Left lung (tissue), 14 donors: ENCODE data around the gene ARHGAP26. TPM values are rescaled to one million over a fixed set of nuclear protein-coding genes. Genes with fewer than 3 reads are reported as not detected.

Source experiments
- ATAC-seq: fragments of 200-7000 bp; cut with Tn5 transposase; one replicate; pipeline ENCODE4 v1.9.1; 2020; ENCODE audit warnings: moderate library complexity
- DNase-seq, 4 donors: peaks; one replicate each; pipeline ENCODE4 v3.0.0-alpha.2; 2013 to 2020
- H3K27ac ChIP-seq, 2 donors: fragments of 200-600 bp; sonication (generic) in 1 of 2; one replicate each; pipeline versions ENCODE4 v1.5.0 to v1.8.0; 2020 to 2021
- H3K27me3 ChIP-seq, 2 donors: fragments of 200-600 bp; sonication (generic) in 1 of 2; one replicate each; pipeline versions ENCODE4 v1.5.0 to v1.8.0; 2020 to 2021
- H3K36me3 ChIP-seq, 2 donors: fragments of 200-600 bp; sonication (generic) in 1 of 2; one replicate each; pipeline versions ENCODE4 v1.5.0 to v1.8.0; 2020 to 2021
- H3K4me1 ChIP-seq, 2 donors: fragments of 200-600 bp; one replicate each; pipeline ENCODE4 v1.8.0; 2021
- H3K4me3 ChIP-seq, 2 donors: fragments of 200-600 bp; sonication (generic) in 1 of 2; one replicate each; pipeline versions ENCODE4 v1.5.0 to v1.8.0; 2020 to 2021; ENCODE audit warnings: mild to moderate bottlenecking in 1 of 2
- H3K9me3 ChIP-seq, 2 donors: fragments of 200-600 bp; sonication (generic) in 1 of 2; one replicate each; pipeline versions ENCODE4 v1.5.0 to v1.8.0; 2020 to 2021
- intact Hi-C, 2 donors: fragments of 100-400 bp; cut with DNase I; formaldehyde crosslinking; loops; one replicate each; pipeline versions ENCODE4 v1.11.2 to v1.14.2; 2022
- long read RNA-seq, 12 donors: library from polyadenylated mRNA in 2 of 12; unstranded in 2 of 12; transcript quantifications; one replicate each; pipeline ENCODE4 v2.0.0 and lab custom pipeline, GENCODE V29; 2019 to 2026
- polyA plus RNA-seq, 6 donors: library from polyadenylated mRNA; unstranded; fragments of 120-200 nt; gene quantifications; one replicate each; pipeline ENCODE4 v1.2.1, GENCODE V29; 2013; ENCODE audit not compliant: insufficient read length in 6 of 6
- total RNA-seq, 2 donors: library from RNA; stranded (reverse); fragmentation: NEBNext Ultra II Directional; extraction: Animal tissue kit (Norgen Biotek cat#: 25700); gene quantifications; one replicate each; pipeline ENCODE4 v1.2.1, GENCODE V29; 2021
- TF ChIP-seq, protein P1 (sequence below), 2 donors: fragments of 200-600 bp; sonication (generic) in 1 of 2; IDR thresholded peaks; one replicate each; pipeline versions ENCODE4 v1.5.0 to v1.8.0; 2021; ENCODE audit warnings: antibody characterized with exemption in 2 of 2
- donor health status: DM: no; HTN: yes; CAD: no.
- donor health status: DM: no; HTN: no; CAD: no.

Gene ARHGAP26, protein sequence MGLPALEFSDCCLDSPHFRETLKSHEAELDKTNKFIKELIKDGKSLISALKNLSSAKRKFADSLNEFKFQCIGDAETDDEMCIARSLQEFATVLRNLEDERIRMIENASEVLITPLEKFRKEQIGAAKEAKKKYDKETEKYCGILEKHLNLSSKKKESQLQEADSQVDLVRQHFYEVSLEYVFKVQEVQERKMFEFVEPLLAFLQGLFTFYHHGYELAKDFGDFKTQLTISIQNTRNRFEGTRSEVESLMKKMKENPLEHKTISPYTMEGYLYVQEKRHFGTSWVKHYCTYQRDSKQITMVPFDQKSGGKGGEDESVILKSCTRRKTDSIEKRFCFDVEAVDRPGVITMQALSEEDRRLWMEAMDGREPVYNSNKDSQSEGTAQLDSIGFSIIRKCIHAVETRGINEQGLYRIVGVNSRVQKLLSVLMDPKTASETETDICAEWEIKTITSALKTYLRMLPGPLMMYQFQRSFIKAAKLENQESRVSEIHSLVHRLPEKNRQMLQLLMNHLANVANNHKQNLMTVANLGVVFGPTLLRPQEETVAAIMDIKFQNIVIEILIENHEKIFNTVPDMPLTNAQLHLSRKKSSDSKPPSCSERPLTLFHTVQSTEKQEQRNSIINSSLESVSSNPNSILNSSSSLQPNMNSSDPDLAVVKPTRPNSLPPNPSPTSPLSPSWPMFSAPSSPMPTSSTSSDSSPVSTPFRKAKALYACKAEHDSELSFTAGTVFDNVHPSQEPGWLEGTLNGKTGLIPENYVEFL
- 10 to 100 TPM; 25.6 to 61.9 TPM for total RNA-seq
- polyA plus RNA-seq: 10 to 100 TPM; 13.9 to 15.7 (median 14.7) TPM
- long read RNA-seq, donor 1, partial matches to known transcripts: 0 of 1 reads
- long read RNA-seq, donor 1, other reads (novel, unspliced or antisense): 0 of 1 reads
- long read RNA-seq, donor 2: 0 reads
- long read RNA-seq, donor 3: 0 reads
- long read RNA-seq, donor 4, partial matches to known transcripts: 0 of 3 reads
- long read RNA-seq, donor 4, other reads (novel, unspliced or antisense): 3 of 3 reads
- long read RNA-seq, donor 5: 0 reads
- long read RNA-seq, donor 6, partial matches to known transcripts: 0 of 1 reads
- long read RNA-seq, donor 6, other reads (novel, unspliced or antisense): 0 of 1 reads
- long read RNA-seq, donor 7: 0 reads
- long read RNA-seq, donor 8: 0 reads
- long read RNA-seq, donor 9: 0 reads
- long read RNA-seq, donor 10, partial matches to known transcripts: 1 of 5 reads
- long read RNA-seq, donor 10, other reads (novel, unspliced or antisense): 4 of 5 reads
- long read RNA-seq, donor 11: 0 reads
- long read RNA-seq, donor 12: 0 reads

DNA sequence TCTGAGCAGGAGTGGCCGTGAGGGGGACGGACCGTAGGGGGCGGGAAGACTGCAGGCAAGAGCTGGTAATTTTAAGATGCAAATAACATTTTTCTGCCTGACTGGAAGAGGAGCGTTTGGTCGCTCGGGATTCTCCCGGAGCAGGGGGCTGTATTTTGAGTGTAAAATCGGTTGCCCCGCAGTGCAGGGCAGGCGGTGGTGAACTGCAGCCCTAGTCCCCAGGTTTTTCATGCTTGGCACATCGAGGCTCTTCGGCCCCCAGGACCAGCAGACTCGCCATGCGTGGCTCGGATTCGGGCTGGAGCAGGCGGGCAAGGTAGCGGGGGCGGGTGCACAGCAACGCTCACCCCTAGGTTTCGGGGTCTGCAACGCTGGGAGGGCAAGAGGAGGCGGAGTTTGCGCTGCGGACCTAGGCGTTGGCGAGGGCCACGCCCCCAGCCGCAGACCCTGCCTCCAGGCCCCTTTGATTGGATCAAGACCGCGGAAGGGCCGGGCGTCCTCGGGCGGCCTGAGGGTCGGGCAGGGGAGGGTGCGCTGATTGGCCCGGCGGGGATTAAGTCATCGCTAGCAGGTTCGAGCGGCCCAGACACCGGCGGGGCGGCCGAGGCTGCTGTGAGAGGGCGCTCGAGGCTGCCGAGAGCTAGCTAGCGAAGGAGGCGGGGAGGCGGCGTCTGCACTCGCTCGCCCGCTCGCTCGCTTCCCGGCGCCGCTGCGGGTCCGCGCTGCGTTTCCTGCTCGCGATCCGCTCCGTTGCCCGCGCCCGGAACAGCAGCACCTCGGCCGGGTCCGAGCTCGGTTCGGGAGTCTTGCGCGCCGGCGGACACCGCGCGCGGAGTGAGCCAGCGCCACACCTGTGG, at the start of gene ARHGAP26:
TSS of gene ARHGAP26 (plus strand) at position 585 of the 857 bp plus-strand sequence. CDS start 385 bp downstream, outside the sequence.
- Histone ChIP-seq H3K4me3 (peak within 1 kb of the TSS; percentile 79 to 93), H3K9me3 (no peaks in the 10 kb centered on the region), H3K4me1 (peaks cover 10 to 44% of the 10 kb centered on the region in 2 donors), H3K27ac (peak within 1 kb of the TSS; percentile 81 to 92), H3K27me3 (no peaks in the 10 kb centered on the region), H3K36me3 (no peaks in the 10 kb centered on the region)
- ATAC-seq (peak; percentile 98), DNase-seq (peak; percentile 93 to 100 (median 98))
- TF ChIP-seq, protein P1, sequence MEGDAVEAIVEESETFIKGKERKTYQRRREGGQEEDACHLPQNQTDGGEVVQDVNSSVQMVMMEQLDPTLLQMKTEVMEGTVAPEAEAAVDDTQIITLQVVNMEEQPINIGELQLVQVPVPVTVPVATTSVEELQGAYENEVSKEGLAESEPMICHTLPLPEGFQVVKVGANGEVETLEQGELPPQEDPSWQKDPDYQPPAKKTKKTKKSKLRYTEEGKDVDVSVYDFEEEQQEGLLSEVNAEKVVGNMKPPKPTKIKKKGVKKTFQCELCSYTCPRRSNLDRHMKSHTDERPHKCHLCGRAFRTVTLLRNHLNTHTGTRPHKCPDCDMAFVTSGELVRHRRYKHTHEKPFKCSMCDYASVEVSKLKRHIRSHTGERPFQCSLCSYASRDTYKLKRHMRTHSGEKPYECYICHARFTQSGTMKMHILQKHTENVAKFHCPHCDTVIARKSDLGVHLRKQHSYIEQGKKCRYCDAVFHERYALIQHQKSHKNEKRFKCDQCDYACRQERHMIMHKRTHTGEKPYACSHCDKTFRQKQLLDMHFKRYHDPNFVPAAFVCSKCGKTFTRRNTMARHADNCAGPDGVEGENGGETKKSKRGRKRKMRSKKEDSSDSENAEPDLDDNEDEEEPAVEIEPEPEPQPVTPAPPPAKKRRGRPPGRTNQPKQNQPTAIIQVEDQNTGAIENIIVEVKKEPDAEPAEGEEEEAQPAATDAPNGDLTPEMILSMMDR (IDR thresholded peaks at IDR 0.05): peak in 1 of 2 donors; percentile 21
- intact Hi-C loops: loop anchor here in 1 of 2 donors (10.0 kb wide), 1 partner anchor 105 kb away; no protein-coding TSS in a partner anchor

DNA sequence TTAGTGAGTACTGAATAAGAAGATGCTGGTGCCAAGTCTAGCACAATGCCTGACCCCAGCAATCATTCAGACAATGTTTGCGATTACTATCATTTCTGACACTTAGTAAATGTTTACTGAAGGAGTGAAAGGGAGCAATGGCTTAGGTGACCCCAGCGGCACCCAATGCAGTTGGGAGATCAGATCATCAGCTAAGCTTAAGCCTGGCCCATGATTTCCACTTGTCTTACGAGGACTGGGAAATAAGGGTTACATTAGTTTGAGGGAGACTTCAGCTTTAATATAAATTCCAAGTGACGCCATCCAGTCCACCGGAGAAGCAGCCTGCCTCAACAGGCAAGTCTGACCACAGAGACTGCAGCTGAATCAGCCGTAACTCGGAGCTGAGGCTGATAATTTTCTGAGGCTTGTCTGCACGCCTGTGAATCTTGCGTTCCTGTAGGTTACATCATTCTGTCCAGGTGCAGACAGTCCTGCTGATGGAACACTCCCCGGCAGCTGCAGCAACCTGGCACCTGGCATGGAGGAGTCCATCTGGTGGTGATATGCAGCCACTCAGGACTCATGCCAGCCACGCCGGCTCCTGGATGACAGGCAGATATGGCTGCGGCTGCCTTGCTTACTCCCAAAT, 49.4 kb upstream of the ARHGAP26 start:
- ATAC-seq (peak; percentile 35), DNase-seq (no peak)
- Histone ChIP-seq H3K27me3 (peaks cover 0 to 5% of the 10 kb centered on the region in 2 donors), H3K27ac (no peak overlapping the region), H3K4me3 (no peak overlapping the region), H3K36me3 (no peaks in the 10 kb centered on the region), H3K9me3 (no peaks in the 10 kb centered on the region), H3K4me1 (peaks cover 0 to 16% of the 10 kb centered on the region in 2 donors)
- TF ChIP-seq, protein P1 (IDR thresholded peaks at IDR 0.05): no peak
- intact Hi-C loops: no loop called here

DNA sequence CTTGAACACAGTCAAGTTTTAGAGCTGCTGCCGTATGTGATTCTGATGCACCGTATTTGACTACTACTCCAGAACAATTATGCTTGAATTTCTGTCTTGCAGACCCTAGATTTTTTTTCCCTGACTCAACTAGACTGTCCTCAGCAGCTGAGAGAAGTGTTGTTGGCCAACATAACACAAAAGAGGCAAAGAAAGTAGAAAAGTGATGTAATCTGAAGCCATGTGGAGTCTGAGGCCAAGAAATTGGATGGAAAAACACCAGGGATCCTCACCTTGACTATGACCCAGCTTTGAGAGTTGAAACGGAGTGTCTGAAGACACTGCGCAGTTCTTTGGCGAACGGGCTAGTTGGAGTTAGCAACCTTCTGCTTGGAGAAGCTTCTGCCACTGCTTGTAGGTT, 48.0 kb upstream of the ARHGAP26 start:
- H3K4me1 ChIP-seq: peaks cover 0 to 26% of the 10 kb centered on the region in 2 donors
- intact Hi-C loops: no loop called here
- TF ChIP-seq, protein P1 (IDR thresholded peaks at IDR 0.05): no peak
- no peak for ATAC-seq
- H3K27me3 ChIP-seq: peaks cover 0 to 5% of the 10 kb centered on the region in 2 donors
- H3K36me3 ChIP-seq: no peaks in the 10 kb centered on the region
- no peaks in the 10 kb centered on the region for H3K9me3 ChIP-seq
- no peak overlapping the region for H3K27ac ChIP-seq
- no peak overlapping the region for H3K4me3 ChIP-seq
- DNase-seq: no peak

DNA sequence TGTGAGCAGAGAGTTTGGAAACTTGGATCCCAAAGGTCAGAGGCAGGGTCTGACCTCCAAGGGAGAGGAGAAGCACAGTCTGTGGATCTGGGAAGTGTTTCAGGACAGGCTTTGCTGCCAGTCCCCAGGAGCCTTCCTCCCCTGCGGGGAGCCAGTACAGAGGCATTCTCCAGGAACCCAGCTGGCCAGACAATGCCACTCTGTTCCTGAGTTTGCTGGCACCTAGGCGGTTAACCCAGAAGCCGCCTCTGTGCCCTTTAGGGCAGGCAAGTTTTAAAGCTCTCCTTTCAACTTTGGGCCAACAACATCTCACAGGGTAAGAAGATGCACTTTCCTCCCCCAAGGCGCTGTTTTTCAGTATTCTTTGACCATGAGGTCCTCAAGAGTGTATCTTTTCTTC, 47.3 kb upstream of the ARHGAP26 start:
- H3K4me3 ChIP-seq: no peak overlapping the region
- no peak overlapping the region for H3K27ac ChIP-seq
- peaks cover 0 to 5% of the 10 kb centered on the region in 2 donors for H3K27me3 ChIP-seq
- intact Hi-C loops: no loop called here
- peaks cover 0 to 24% of the 10 kb centered on the region in 2 donors for H3K4me1 ChIP-seq
- H3K36me3 ChIP-seq: no peaks in the 10 kb centered on the region
- ATAC-seq: no peak
- H3K9me3 ChIP-seq: no peaks in the 10 kb centered on the region
- DNase-seq: no peak
- TF ChIP-seq, protein P1 (IDR thresholded peaks at IDR 0.05): no peak
